T47D (cell line): ENCODE data around the gene FCMR.

Source experiments
- DNase-seq, 2 experiments: peaks; one replicate each; pipeline versions ENCODE4 v3.0.0 to v3.0.0-alpha.2; 2011 to 2012; ENCODE audit warnings: low read depth in 1 of 2, low spot score in 1 of 2
- JUND ChIP-seq: IDR thresholded peaks from 2 replicates; pipeline ENCODE4 v1.6.1; 2012; ENCODE audit warnings: low read depth
- in situ Hi-C: cut with HindIII; loops from 2 replicates; pipeline ENCODE4 v1.10.0; 2016; ENCODE audit warnings: low sequenced_read_pairs, low pct_unique_long_range_greater_than_20kb

Gene FCMR

DNA sequence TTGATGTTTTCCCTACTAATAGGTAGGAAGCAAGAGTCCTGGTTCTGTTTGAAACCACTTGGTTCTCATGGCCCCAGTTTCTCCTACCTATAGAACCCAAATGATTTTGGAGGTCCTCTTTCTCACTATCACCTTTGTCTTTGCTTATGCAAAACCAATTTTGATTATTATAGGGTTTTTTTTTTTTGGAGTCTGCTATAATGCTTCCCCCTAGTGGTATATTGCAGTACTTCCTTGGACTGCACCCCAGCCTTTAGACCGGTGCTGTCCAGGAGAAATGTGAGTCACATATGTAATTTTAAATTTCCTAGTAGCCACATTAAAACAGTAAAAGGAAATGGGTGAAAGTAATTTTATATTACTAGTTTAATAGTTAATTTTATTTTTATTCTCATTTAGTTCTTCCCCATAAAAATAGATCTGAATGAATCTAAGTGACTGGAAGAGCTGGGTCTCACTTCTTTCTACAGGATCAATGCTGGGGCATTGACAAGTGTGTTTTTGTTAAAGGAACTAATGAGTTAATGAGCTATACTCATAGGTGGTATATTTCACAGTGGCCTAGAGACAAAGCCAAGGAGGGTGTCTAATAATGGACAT lies 10.6 kb downstream of the FCMR start:
- DNase-seq: peak; percentile 58 to 71
- in situ Hi-C loops: no loop called here
- TF ChIP-seq JUND: no peak

- TF ChIP-seq JUND: no peak
- DNase-seq: no peak
- in situ Hi-C loops: no loop called here
Observed at GRCh38 chr1:206909883-206910318, 11.8 kb downstream of the FCMR start.

DNA sequence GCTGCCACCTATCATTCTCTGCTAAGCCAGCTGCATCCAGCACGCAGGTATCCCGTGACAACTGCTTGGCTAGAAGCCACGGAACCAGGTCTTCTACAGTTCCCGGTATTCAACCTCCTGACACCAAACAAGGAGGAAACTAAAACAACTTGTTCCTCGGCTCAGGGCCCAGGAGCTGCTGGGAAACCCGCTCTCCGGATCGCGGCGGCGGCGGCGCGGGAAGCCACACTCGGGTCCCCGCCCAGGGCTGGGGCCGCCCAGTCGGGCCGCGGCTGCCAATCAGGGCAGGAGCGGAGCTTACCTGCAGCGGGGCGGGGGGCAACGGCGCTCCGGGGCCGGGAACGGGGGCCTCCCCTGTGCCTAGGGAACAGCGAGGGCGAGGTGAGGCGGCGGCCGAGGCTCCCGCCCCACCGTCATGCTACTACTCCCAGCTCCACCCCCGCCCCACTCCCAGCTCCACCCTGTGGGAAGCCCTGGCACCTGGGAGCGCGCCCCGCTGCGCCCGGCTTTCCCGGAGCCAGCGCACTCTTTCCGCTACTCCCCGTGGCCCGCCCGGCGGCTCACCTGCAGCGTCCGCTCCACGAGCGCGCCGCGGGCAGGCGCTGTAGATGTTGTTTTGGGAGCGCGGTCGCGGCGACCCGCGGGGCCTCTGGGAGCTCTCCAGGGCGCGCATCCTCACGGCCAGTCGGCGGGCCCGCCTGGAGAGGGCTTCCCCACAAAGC lies 12.4 kb downstream of the FCMR start:
- in situ Hi-C loops: no loop called here
- DNase-seq: peak; percentile 67 to 90
- TF ChIP-seq JUND: no peak

DNA sequence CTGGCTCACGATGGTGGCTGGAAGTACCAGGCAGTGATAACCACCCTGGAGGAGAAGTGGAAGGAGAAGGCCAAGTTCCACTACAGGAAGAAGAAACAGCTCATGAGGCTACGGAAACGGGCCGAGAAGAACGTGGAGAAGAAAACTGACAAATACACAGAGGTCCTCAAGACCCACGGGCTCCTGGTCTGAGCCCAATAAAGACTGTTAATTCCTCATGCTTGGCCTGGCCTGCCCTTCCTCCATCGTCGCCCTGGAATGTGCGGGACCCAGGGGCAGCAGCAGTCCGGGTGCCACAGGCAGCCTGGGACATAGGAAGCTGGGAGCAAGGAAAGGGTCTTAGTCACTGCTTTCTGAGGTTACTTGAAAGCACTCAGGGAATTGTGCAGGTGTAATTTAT lies 13.7 kb downstream of the FCMR start:
- no peak for DNase-seq
- no peak for TF ChIP-seq JUND
- in situ Hi-C loops: no loop called here

DNA sequence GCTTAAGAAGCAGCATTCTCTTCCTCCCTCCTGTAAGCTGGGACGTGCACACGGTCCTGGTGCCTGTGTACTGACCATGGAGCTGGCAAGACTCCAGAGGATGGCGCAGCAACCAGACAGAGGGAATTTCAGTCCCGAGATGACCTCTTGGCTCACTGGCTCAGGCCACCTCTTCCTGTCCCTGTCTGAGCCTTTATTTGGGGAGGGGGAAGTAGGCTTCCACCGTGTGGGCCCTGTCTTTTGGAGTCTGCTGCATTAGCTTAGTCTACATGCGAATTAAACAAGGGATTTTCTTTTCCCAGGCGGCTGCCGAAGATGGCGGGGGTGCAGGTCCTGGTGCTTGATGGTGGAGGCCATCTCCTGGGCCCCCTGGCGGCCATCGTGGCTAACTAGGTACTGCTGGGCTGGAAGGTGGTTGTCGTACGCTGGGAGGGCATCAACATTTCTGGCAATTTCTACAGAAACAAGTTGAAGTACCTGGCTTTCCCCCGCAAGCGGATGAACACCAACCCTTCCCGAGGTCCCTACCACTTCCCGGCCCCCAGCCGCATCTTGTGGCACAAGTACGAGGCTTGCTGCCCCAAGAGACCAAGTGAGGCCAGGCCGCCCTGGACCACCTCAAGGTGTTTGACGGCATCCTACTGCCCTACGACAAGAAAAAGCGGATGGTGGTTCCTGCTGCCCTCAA lies 14.3 kb downstream of the FCMR start:
- peak in 1 of 2 experiments; percentile 69 for DNase-seq
- TF ChIP-seq JUND: no peak
- in situ Hi-C loops: no loop called here

GRCh38 chr1:206905295-206906164 lies 16.2 kb downstream of the FCMR start:
- in situ Hi-C loops: no loop called here
- no peak for TF ChIP-seq JUND
- DNase-seq: no peak

- no peak for DNase-seq
- TF ChIP-seq JUND: no peak
- in situ Hi-C loops: no loop called here
Observed at GRCh38 chr1:206904423-206905142, 17.2 kb downstream of the FCMR start.

GRCh38 chr1:206903687-206904086 lies 18.1 kb downstream of the FCMR start:
- no peak for TF ChIP-seq JUND
- in situ Hi-C loops: no loop called here
- peak in 1 of 2 experiments; percentile 35 for DNase-seq

- no peak for TF ChIP-seq JUND
- in situ Hi-C loops: no loop called here
- no peak for DNase-seq
Observed at GRCh38 chr1:206902702-206903101, 19.0 kb downstream of the FCMR start.

DNA sequence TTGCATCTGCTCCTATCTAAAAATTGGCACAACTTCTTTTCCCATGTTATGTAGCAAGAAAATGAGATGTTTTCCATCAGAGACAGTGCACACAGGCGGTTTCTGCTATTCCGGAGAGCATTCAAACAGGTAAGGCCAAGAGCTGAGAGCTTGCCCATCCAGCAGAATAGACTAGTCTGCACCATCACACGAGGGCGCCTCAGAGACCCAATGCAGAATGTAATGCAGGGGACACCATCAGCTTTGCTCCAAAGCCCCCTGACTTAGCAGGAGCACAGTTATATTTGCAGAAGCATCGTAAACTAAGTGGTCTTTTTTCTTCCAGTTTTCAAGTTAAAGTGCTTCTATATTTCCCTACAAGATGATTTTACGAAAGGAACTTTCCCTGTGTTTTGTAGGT lies 19.8 kb downstream of the FCMR start:
- in situ Hi-C loops: no loop called here
- TF ChIP-seq JUND: no peak

DNA sequence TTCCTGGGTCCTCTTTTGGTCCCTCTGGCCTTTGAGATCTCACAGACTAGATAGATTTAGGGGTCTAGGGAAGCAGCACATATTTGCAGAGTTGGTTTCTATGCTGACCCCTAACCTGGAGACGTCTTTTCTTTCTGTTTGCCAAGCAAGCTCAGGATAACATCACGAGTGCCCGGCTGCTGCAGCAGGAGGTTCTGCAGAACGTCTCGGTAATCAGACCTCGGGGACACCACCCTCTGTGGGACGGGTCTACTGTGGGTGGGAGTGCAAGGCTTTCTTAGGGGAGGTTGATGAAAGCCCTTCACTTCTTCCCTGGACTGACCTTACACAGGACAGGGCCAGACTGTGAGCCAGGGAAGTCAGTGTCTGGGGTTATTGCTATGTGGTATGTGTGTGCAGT lies 21.6 kb downstream of the FCMR start:
- no peak for TF ChIP-seq JUND
- in situ Hi-C loops: no loop called here
- no peak for DNase-seq

More for the DNA sequence above, 19.8 kb downstream of the FCMR start:
- no peak for DNase-seq

DNA sequence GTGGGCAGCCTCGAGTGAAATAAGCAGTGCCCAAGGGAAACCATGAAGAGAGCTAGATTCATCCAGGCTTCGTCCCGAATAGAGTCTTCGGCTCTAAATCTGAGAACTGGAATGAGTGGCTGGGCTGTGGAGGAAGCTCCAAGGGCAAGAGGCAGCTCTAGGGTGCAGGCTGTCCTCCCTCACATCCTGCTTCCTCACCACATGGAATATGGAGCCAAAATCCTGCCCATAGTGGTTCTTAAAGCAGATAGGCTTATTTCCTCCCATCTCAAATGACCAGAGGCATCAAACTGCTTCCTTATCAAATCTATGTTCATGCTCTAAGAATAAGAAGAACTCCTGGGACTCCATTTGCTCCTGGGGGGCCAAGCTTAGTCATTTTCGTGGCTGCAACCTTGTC lies 22.0 kb downstream of the FCMR start:
- no peak for DNase-seq
- TF ChIP-seq JUND: no peak
- in situ Hi-C loops: no loop called here
